Epithelial cell of prostate (primary cell): ENCODE results near the gene SLC25A27.
"Not testable (repeated sequence)": the region's sequence is repeated elsewhere in the genome, so short reads cannot be mapped to it uniquely, and the experiment has no call there.

Source experiments
- DNase-seq: peaks from one replicate; pipeline ENCODE4 v3.0.0-alpha.2; 2011; ENCODE audit warnings: low read depth, low spot score
- H3K27ac ChIP-seq: fragments of 450-650 bp; 2 replicates; pipeline ENCODE4 v1.5.1; 2017; ENCODE audit warnings: mild to moderate bottlenecking

The SLC25A27 gene

GRCh38 chr6:46652603-46653438 lies at the start of gene SLC25A27, which contains the start of gene CYP39A1:
Gene SLC25A27 (plus strand): TSS chr6:46652975. CDS start chr6:46653193, 218 bp downstream.
Gene CYP39A1 (minus strand): TSS chr6:46652818. CDS start chr6:46652582, 236 bp downstream.
- peak; percentile 41 for DNase-seq
- peak within 1 kb of the TSS; percentile 33 for H3K27ac ChIP-seq

GRCh38 chr6:46605091-46605797 lies 47.5 kb upstream of the SLC25A27 start:
- DNase-seq, result no peak
- H3K27ac ChIP-seq, result no peak overlapping the region

- no peak overlapping the region for H3K27ac ChIP-seq
- no peak for DNase-seq
Measured at GRCh38 chr6:46606338-46606737, 46.4 kb upstream of the SLC25A27 start.

GRCh38 chr6:46610862-46611553 lies 41.8 kb upstream of the SLC25A27 start:
- no peak overlapping the region for H3K27ac ChIP-seq
- DNase-seq, result no peak

- H3K27ac ChIP-seq, result no peak overlapping the region
- DNase-seq, result no peak
Measured at GRCh38 chr6:46612645-46613044, 40.1 kb upstream of the SLC25A27 start.

- no peak overlapping the region for H3K27ac ChIP-seq
- DNase-seq, result no peak
Measured at GRCh38 chr6:46618726-46619125, 34.0 kb upstream of the SLC25A27 start.

GRCh38 chr6:46626228-46626909 lies 26.4 kb upstream of the SLC25A27 start:
- H3K27ac ChIP-seq, result no peak overlapping the region
- no peak for DNase-seq

- DNase-seq, result no peak
- H3K27ac ChIP-seq, result no peak overlapping the region
Measured at GRCh38 chr6:46626976-46627375, 25.8 kb upstream of the SLC25A27 start.

- no peak overlapping the region for H3K27ac ChIP-seq
- DNase-seq, result no peak
Measured at GRCh38 chr6:46628498-46628897, 24.3 kb upstream of the SLC25A27 start.

GRCh38 chr6:46628976-46629375 lies 23.8 kb upstream of the SLC25A27 start:
- DNase-seq, result no peak
- no peak overlapping the region for H3K27ac ChIP-seq

GRCh38 chr6:46629691-46630090 lies 23.1 kb upstream of the SLC25A27 start:
- no peak for DNase-seq
- H3K27ac ChIP-seq, result no peak overlapping the region

- no peak overlapping the region for H3K27ac ChIP-seq
- no peak for DNase-seq
Measured at GRCh38 chr6:46632053-46632452, 20.7 kb upstream of the SLC25A27 start.

GRCh38 chr6:46635462-46635861 lies 17.3 kb upstream of the SLC25A27 start:
- no peak for DNase-seq
- H3K27ac ChIP-seq, result no peak overlapping the region

GRCh38 chr6:46637145-46637544 lies 15.6 kb upstream of the SLC25A27 start:
- peak; percentile 78 for DNase-seq

GRCh38 chr6:46637933-46638332 lies 14.8 kb upstream of the SLC25A27 start:
- H3K27ac ChIP-seq, result peak overlapping the region; percentile 51
- DNase-seq, result no peak

More at GRCh38 chr6:46637145-46637544, 15.6 kb upstream of the SLC25A27 start:
- H3K27ac ChIP-seq, result peak overlapping the region; percentile 51

- DNase-seq, result peak; percentile 41
- peak overlapping the region; percentile 33 for H3K27ac ChIP-seq
Measured at GRCh38 chr6:46638650-46639049, 14.1 kb upstream of the SLC25A27 start.

GRCh38 chr6:46642928-46643751 lies 9.6 kb upstream of the SLC25A27 start:
- peak overlapping the region; percentile 31 for H3K27ac ChIP-seq
- DNase-seq, result peak; percentile 74

- H3K27ac ChIP-seq, result no peak overlapping the region
- no peak for DNase-seq
Measured at GRCh38 chr6:46645265-46645664, 7.5 kb upstream of the SLC25A27 start.

- not testable (repeated sequence) for H3K27ac ChIP-seq, DNase-seq
Measured at GRCh38 chr6:46648108-46648507, 4.7 kb upstream of the SLC25A27 start.
